ENCODE data around the gene BCL2L14. TPM values are rescaled to one million over a fixed set of nuclear protein-coding genes. Genes with fewer than 3 reads are reported as not detected.

The BCL2L14 gene
- total RNA-seq, 6 experiments from 2014 or later, result not detected

- H3K9me3 Mint-ChIP-seq, result no peaks in the 10 kb centered on the region
- no peaks in the 10 kb centered on the region for H3K27me3 Mint-ChIP-seq (ENCODE audit: insufficient read depth)
- TF ChIP-seq CTCF (IDR thresholded peaks at IDR 0.05), result no peak
- DNase-seq, result no peak
- H3K4me1 Mint-ChIP-seq (ENCODE audit: low read depth), result no peaks in the 10 kb centered on the region
- peaks cover 25% of the 10 kb centered on the region for H3K36me3 Mint-ChIP-seq (ENCODE audit: low read depth)
- H3K27ac Mint-ChIP-seq, result no peak overlapping the region
- H3K4me3 Mint-ChIP-seq, result no peak overlapping the region
Observed at GRCh38 chr12:12127304-12127703, 56.6 kb downstream of the BCL2L14 start.

- Mint-ChIP-seq H3K36me3 (ENCODE audit: low read depth) (peaks cover 25% of the 10 kb centered on the region), H3K4me1 (ENCODE audit: low read depth) (no peaks in the 10 kb centered on the region), H3K27ac (no peak overlapping the region), H3K27me3 (ENCODE audit: insufficient read depth) (no peaks in the 10 kb centered on the region), H3K9me3 (no peaks in the 10 kb centered on the region), H3K4me3 (no peak overlapping the region)
- no peak for DNase-seq
- TF ChIP-seq CTCF (IDR thresholded peaks at IDR 0.05), result no peak
Observed at GRCh38 chr12:12128670-12129069, 57.9 kb downstream of the BCL2L14 start.

GRCh38 chr12:12133259-12133658, 62.5 kb downstream of the BCL2L14 start:
- Mint-ChIP-seq H3K4me1 (ENCODE audit: low read depth) (no peaks in the 10 kb centered on the region), H3K27me3 (ENCODE audit: insufficient read depth) (no peaks in the 10 kb centered on the region), H3K4me3 (no peak overlapping the region), H3K36me3 (ENCODE audit: low read depth) (peaks cover 13% of the 10 kb centered on the region), H3K9me3 (no peaks in the 10 kb centered on the region), H3K27ac (no peak overlapping the region)
- TF ChIP-seq CTCF (IDR thresholded peaks at IDR 0.05), result no peak
- DNase-seq, result no peak

- H3K4me1 Mint-ChIP-seq (ENCODE audit: low read depth), result no peaks in the 10 kb centered on the region
- H3K36me3 Mint-ChIP-seq (ENCODE audit: low read depth), result peaks cover 15% of the 10 kb centered on the region
- no peak for DNase-seq
Observed at GRCh38 chr12:12133785-12134184, 63.0 kb downstream of the BCL2L14 start.

GRCh38 chr12:12138203-12139154, 67.7 kb downstream of the BCL2L14 start:
- no peaks in the 10 kb centered on the region for H3K4me1 Mint-ChIP-seq (ENCODE audit: low read depth)
- no peak overlapping the region for H3K27ac Mint-ChIP-seq
- H3K27me3 Mint-ChIP-seq (ENCODE audit: insufficient read depth), result no peaks in the 10 kb centered on the region; the same call in 1 of the 2 replicates
- no peak for DNase-seq
- 0 out of 2 replicates have a peak, but pooled peaks cover 5% of the 10 kb centered on the region for H3K36me3 Mint-ChIP-seq (ENCODE audit: low read depth)
- H3K4me3 Mint-ChIP-seq, result no peak overlapping the region
- no peaks in the 10 kb centered on the region for H3K9me3 Mint-ChIP-seq
- TF ChIP-seq CTCF (IDR thresholded peaks at IDR 0.05), result no peak

More at GRCh38 chr12:12133785-12134184, 63.0 kb downstream of the BCL2L14 start:
- Mint-ChIP-seq H3K4me3 (no peak overlapping the region), H3K9me3 (no peaks in the 10 kb centered on the region), H3K27me3 (ENCODE audit: insufficient read depth) (no peaks in the 10 kb centered on the region), H3K27ac (no peak overlapping the region)
- TF ChIP-seq CTCF (IDR thresholded peaks at IDR 0.05), result no peak
